Measurements from ENCODE around the gene FRMD4B. TPM values are rescaled to one million over a fixed set of nuclear protein-coding genes. Genes with fewer than 3 reads are reported as not detected.
A peak's percentile ranks its signal among the peaks of the same experiment; 100 is the strongest.

Gene FRMD4B
- total and polyA plus RNA-seq, 2 donors (not counting 1 experiment from before 2014, with no cell fraction given): 0.86 to 1.2 TPM

DNA sequence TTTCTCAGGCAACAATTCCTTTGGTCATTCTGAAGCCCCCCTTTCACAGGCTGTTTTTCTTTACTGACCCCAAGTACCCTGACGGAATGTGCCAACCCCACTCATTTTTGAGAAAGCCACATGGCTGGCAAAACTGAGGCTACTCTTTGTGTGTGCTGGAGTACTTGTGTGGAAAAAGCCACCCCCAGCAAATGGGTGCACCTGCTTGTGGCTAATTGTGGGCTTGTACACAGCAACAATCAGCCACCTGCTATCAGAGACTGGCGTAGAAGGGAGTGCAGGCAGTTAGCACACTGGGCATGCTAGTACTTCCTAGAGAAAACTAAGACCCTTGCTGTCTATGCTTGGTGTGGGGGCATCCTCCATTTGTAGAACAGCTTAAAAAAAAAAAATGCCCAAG is 153.4 kb downstream of the FRMD4B start:
- TF ChIP-seq, protein P1, sequence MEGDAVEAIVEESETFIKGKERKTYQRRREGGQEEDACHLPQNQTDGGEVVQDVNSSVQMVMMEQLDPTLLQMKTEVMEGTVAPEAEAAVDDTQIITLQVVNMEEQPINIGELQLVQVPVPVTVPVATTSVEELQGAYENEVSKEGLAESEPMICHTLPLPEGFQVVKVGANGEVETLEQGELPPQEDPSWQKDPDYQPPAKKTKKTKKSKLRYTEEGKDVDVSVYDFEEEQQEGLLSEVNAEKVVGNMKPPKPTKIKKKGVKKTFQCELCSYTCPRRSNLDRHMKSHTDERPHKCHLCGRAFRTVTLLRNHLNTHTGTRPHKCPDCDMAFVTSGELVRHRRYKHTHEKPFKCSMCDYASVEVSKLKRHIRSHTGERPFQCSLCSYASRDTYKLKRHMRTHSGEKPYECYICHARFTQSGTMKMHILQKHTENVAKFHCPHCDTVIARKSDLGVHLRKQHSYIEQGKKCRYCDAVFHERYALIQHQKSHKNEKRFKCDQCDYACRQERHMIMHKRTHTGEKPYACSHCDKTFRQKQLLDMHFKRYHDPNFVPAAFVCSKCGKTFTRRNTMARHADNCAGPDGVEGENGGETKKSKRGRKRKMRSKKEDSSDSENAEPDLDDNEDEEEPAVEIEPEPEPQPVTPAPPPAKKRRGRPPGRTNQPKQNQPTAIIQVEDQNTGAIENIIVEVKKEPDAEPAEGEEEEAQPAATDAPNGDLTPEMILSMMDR (conservative IDR thresholded peaks at IDR 0.05 in 1 of 2, IDR thresholded peaks at IDR 0.05 in 1 of 2; ENCODE audit: low read depth in 1 of 2, low read length in 2 of 2): no peak
- no peak for TF ChIP-seq EZH2 (IDR thresholded peaks at IDR 0.05; ENCODE audit: low read length, missing control alignments)
- no peak overlapping the region for H3K4me2 ChIP-seq (ENCODE audit: extremely low read depth, insufficient read depth, low read length)
- H3K9me3 ChIP-seq (ENCODE audit: control insufficient read depth, insufficient read depth, low read depth, low read length): no peaks in the 10 kb centered on the region

GRCh38 chr3:69231929-69232440 is 153.9 kb downstream of the FRMD4B start:
- H3K79me2 ChIP-seq (ENCODE audit: control insufficient read depth, insufficient read depth, low read length): no peaks in the 10 kb centered on the region
- no peak overlapping the region for H3K4me2 ChIP-seq (ENCODE audit: extremely low read depth, insufficient read depth, low read length)
- H3K9ac ChIP-seq (ENCODE audit: insufficient read depth, low read length): no peak overlapping the region
- TF ChIP-seq EZH2 (IDR thresholded peaks at IDR 0.05; ENCODE audit: low read length, missing control alignments): no peak
- TF ChIP-seq, protein P1 (conservative IDR thresholded peaks at IDR 0.05 in 1 of 2, IDR thresholded peaks at IDR 0.05 in 1 of 2; ENCODE audit: low read depth in 1 of 2, low read length in 2 of 2): no peak
- peak; percentile 14 to 68 for DNase-seq (ENCODE audit: low read depth in 2 of 2)
- H3K9me3 ChIP-seq (ENCODE audit: control insufficient read depth, insufficient read depth, low read depth, low read length): no peaks in the 10 kb centered on the region
- no peaks in the 10 kb centered on the region for H3K27me3 ChIP-seq (ENCODE audit: control insufficient read depth, insufficient read depth, low read length)
- H3K4me1 ChIP-seq (ENCODE audit: control insufficient read depth, extremely low read depth, insufficient read depth, low read length): no peaks in the 10 kb centered on the region
- H3K27ac ChIP-seq (ENCODE audit: insufficient read depth, low read length): no peak overlapping the region
- H3K36me3 ChIP-seq (ENCODE audit: control insufficient read depth, insufficient read depth, low read length): no peaks in the 10 kb centered on the region
- no peak overlapping the region for H2AFZ ChIP-seq (ENCODE audit: low read length)
- H3K4me3 ChIP-seq (replicated peaks in 1 of 4; ENCODE audit: control extremely low read depth in 1 of 4, insufficient read depth in 1 of 4, low read depth in 3 of 4, low read length in 4 of 4): no peak overlapping the region
- H4K20me1 ChIP-seq (ENCODE audit: control insufficient read depth, extremely low read depth, insufficient read depth, low read length): no peaks in the 10 kb centered on the region

More for the DNA sequence above, 153.4 kb downstream of the FRMD4B start:
- no peak for DNase-seq (ENCODE audit: low read depth in 2 of 2)
- H3K79me2 ChIP-seq (ENCODE audit: control insufficient read depth, insufficient read depth, low read length): no peaks in the 10 kb centered on the region
- H3K9ac ChIP-seq (ENCODE audit: insufficient read depth, low read length): no peak overlapping the region
- H3K27ac ChIP-seq (ENCODE audit: insufficient read depth, low read length): no peak overlapping the region
- no peak overlapping the region for H2AFZ ChIP-seq (ENCODE audit: low read length)
- H3K4me1 ChIP-seq (ENCODE audit: control insufficient read depth, extremely low read depth, insufficient read depth, low read length): no peaks in the 10 kb centered on the region
- H3K4me3 ChIP-seq (replicated peaks in 1 of 4; ENCODE audit: control extremely low read depth in 1 of 4, insufficient read depth in 1 of 4, low read depth in 3 of 4, low read length in 4 of 4): no peak overlapping the region
- no peaks in the 10 kb centered on the region for H3K27me3 ChIP-seq (ENCODE audit: control insufficient read depth, insufficient read depth, low read length)
- no peaks in the 10 kb centered on the region for H4K20me1 ChIP-seq (ENCODE audit: control insufficient read depth, extremely low read depth, insufficient read depth, low read length)
- H3K36me3 ChIP-seq (ENCODE audit: control insufficient read depth, insufficient read depth, low read length): no peaks in the 10 kb centered on the region

DNA sequence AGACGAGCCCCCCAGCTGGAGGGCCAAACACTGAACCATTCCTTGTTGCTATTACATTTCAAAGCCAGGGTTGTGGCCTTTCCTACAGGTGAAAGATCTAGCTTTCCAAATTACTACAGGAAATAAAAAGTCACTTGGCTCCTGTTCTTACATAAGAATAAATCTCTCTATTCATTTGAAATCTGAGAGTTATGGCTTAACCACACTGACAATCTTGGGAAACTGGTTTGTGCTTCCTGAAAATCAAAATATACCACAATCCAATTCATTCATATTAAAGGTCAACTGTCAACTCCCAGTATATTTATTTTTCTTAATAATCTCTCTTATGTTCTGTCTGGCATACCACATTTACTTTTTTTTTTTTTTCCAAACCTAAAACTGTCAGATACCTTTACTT is 159.8 kb downstream of the FRMD4B start:
- H3K27ac ChIP-seq (ENCODE audit: insufficient read depth, low read length): no peak overlapping the region
- no peak overlapping the region for H3K4me3 ChIP-seq (replicated peaks in 1 of 4; ENCODE audit: control extremely low read depth in 1 of 4, insufficient read depth in 1 of 4, low read depth in 3 of 4, low read length in 4 of 4)
- H3K9ac ChIP-seq (ENCODE audit: insufficient read depth, low read length): no peak overlapping the region
- no peak overlapping the region for H2AFZ ChIP-seq (ENCODE audit: low read length)
- no peaks in the 10 kb centered on the region for H3K27me3 ChIP-seq (ENCODE audit: control insufficient read depth, insufficient read depth, low read length)
- DNase-seq (ENCODE audit: low read depth in 2 of 2): no peak
- no peaks in the 10 kb centered on the region for H3K79me2 ChIP-seq (ENCODE audit: control insufficient read depth, insufficient read depth, low read length)
- no peaks in the 10 kb centered on the region for H3K36me3 ChIP-seq (ENCODE audit: control insufficient read depth, insufficient read depth, low read length)
- no peaks in the 10 kb centered on the region for H3K4me1 ChIP-seq (ENCODE audit: control insufficient read depth, extremely low read depth, insufficient read depth, low read length)
- TF ChIP-seq EZH2 (IDR thresholded peaks at IDR 0.05; ENCODE audit: low read length, missing control alignments): no peak
- TF ChIP-seq, protein P1 (conservative IDR thresholded peaks at IDR 0.05 in 1 of 2, IDR thresholded peaks at IDR 0.05 in 1 of 2; ENCODE audit: low read depth in 1 of 2, low read length in 2 of 2): no peak
- no peak overlapping the region for H3K4me2 ChIP-seq (ENCODE audit: extremely low read depth, insufficient read depth, low read length)
- no peaks in the 10 kb centered on the region for H3K9me3 ChIP-seq (ENCODE audit: control insufficient read depth, insufficient read depth, low read depth, low read length)
- no peaks in the 10 kb centered on the region for H4K20me1 ChIP-seq (ENCODE audit: control insufficient read depth, extremely low read depth, insufficient read depth, low read length)
